ENCODE measurements around the gene LGSN.
"Not testable (repeated sequence)": the region's sequence is repeated elsewhere in the genome, so short reads cannot be mapped to it uniquely, and the experiment has no call there.

Gene LGSN

GRCh38 chr6:63346217-63346835 is 26.5 kb upstream of the LGSN start:
- TF ChIP-seq CTCF (IDR thresholded peaks at IDR 0.05) = no peak
- Histone ChIP-seq H3K4me1 (ENCODE audit: control insufficient read depth in 1 of 2, insufficient read depth in 1 of 2, low read depth in 1 of 2, low read length in 1 of 2) (peaks cover 7 to 10% of the 10 kb centered on the region in 2 experiments), H3K27me3 (no peaks in the 10 kb centered on the region), H3K4me3 (ENCODE audit: low read depth in 1 of 2, low read length in 1 of 2) (no peak overlapping the region), H3K27ac (no peak overlapping the region), H3K9me3 (no peaks in the 10 kb centered on the region), H3K36me3 (no peaks in the 10 kb centered on the region)

- TF ChIP-seq CTCF (IDR thresholded peaks at IDR 0.05) = no peak
- no peaks in the 10 kb centered on the region for H3K27me3 ChIP-seq
- no peaks in the 10 kb centered on the region for H3K4me1 ChIP-seq (ENCODE audit: control insufficient read depth in 1 of 2, insufficient read depth in 1 of 2, low read depth in 1 of 2, low read length in 1 of 2)
Observed at GRCh38 chr6:63340351-63340750, 20.6 kb upstream of the LGSN start.

GRCh38 chr6:63334652-63335051 is 14.9 kb upstream of the LGSN start:
- not testable (repeated sequence) for H3K9me3 ChIP-seq; H3K4me1 ChIP-seq (ENCODE audit: control insufficient read depth in 1 of 2, insufficient read depth in 1 of 2, low read depth in 1 of 2, low read length in 1 of 2); H3K27ac ChIP-seq; H3K36me3 ChIP-seq; H3K27me3 ChIP-seq; H3K4me3 ChIP-seq (ENCODE audit: low read depth in 1 of 2, low read length in 1 of 2)

More at GRCh38 chr6:63340351-63340750, 20.6 kb upstream of the LGSN start:
- H3K9me3 ChIP-seq = no peaks in the 10 kb centered on the region
- no peak overlapping the region for H3K4me3 ChIP-seq (ENCODE audit: low read depth in 1 of 2, low read length in 1 of 2)
- no peaks in the 10 kb centered on the region for H3K36me3 ChIP-seq
- H3K27ac ChIP-seq = no peak overlapping the region

GRCh38 chr6:63333440-63333839 is 13.7 kb upstream of the LGSN start:
- no peak for TF ChIP-seq CTCF (IDR thresholded peaks at IDR 0.05)
- Histone ChIP-seq H3K4me1 (ENCODE audit: control insufficient read depth in 1 of 2, insufficient read depth in 1 of 2, low read depth in 1 of 2, low read length in 1 of 2) (no peaks in the 10 kb centered on the region), H3K27me3 (no peaks in the 10 kb centered on the region), H3K36me3 (no peaks in the 10 kb centered on the region), H3K9me3 (no peaks in the 10 kb centered on the region), H3K27ac (no peak overlapping the region), H3K4me3 (ENCODE audit: low read depth in 1 of 2, low read length in 1 of 2) (no peak overlapping the region)

- not testable (repeated sequence) for H3K27ac ChIP-seq; H3K36me3 ChIP-seq; H3K27me3 ChIP-seq; H3K4me3 ChIP-seq (ENCODE audit: low read depth in 1 of 2, low read length in 1 of 2); H3K9me3 ChIP-seq; H3K4me1 ChIP-seq (ENCODE audit: control insufficient read depth in 1 of 2, insufficient read depth in 1 of 2, low read depth in 1 of 2, low read length in 1 of 2)
Observed at GRCh38 chr6:63326630-63327029, 6.8 kb upstream of the LGSN start.

- H3K36me3 ChIP-seq = no peaks in the 10 kb centered on the region
- H3K4me3 ChIP-seq (ENCODE audit: low read depth in 1 of 2, low read length in 1 of 2) = no peak overlapping the region
- H3K27me3 ChIP-seq = peaks cover 8% of the 10 kb centered on the region
- no peak overlapping the region for H3K27ac ChIP-seq
- H3K9me3 ChIP-seq = no peaks in the 10 kb centered on the region
- H3K4me1 ChIP-seq (ENCODE audit: control insufficient read depth in 1 of 2, insufficient read depth in 1 of 2, low read depth in 1 of 2, low read length in 1 of 2) = no peaks in the 10 kb centered on the region
- TF ChIP-seq CTCF (IDR thresholded peaks at IDR 0.05) = no peak
Observed at GRCh38 chr6:63322981-63323380, 3.2 kb upstream of the LGSN start.

GRCh38 chr6:63321821-63322220 is 2.0 kb upstream of the LGSN start:
- no peak overlapping the region for H3K27ac ChIP-seq
- TF ChIP-seq CTCF (IDR thresholded peaks at IDR 0.05) = no peak
- H3K36me3 ChIP-seq = no peaks in the 10 kb centered on the region
- peaks cover 13% of the 10 kb centered on the region for H3K27me3 ChIP-seq
- no peak overlapping the region for H3K4me3 ChIP-seq (ENCODE audit: low read depth in 1 of 2, low read length in 1 of 2)
- no peaks in the 10 kb centered on the region for H3K4me1 ChIP-seq (ENCODE audit: control insufficient read depth in 1 of 2, insufficient read depth in 1 of 2, low read depth in 1 of 2, low read length in 1 of 2)
- no peaks in the 10 kb centered on the region for H3K9me3 ChIP-seq

All from neutrophil (primary cell).